Activated naive CD4-positive, alpha-beta T cell treated with anti-CD3 and anti-CD28 coated beads, Interleukin-2, amount 50 U/mL, for 72 hours (primary cell): ENCODE results near the gene SNX27. TPM values are rescaled to one million over a fixed set of nuclear protein-coding genes. Genes with fewer than 3 reads are reported as not detected.
"Not testable (repeated sequence)": the region's sequence is repeated elsewhere in the genome, so short reads cannot be mapped to it uniquely, and the experiment has no call there.

ENCODE experiments used
- ATAC-seq, 2 donors: fragments of 150-1000 bp; cut with Tn5 transposase; 2 replicates each; pipeline ENCODE4 v1.10.0; 2021; ENCODE audit warnings: mild to moderate bottlenecking in 2 of 2, moderate library complexity in 2 of 2
- DNase-seq, 2 donors: peaks; one replicate each; pipeline ENCODE4 v3.0.0; 2021 to 2022; ENCODE audit warnings: low spot score in 2 of 2
- H3K27ac Mint-ChIP-seq, 2 donors: one replicate each; pipeline ENCODE4 v1.8.0; 2022; ENCODE audit warnings: mild to moderate bottlenecking in 2 of 2, mixed read lengths in 2 of 2
- H3K36me3 Mint-ChIP-seq, 2 donors: one replicate each; pipeline ENCODE4 v1.8.0; 2022; ENCODE audit warnings: mixed read lengths in 2 of 2
- H3K9me3 Mint-ChIP-seq, 2 donors: one replicate each; pipeline ENCODE4 v1.8.0; 2022; ENCODE audit warnings: mixed read lengths in 2 of 2
- total RNA-seq, 2 donors: library from RNA; stranded (reverse); gene quantifications; one replicate each; pipeline ENCODE4 v1.2.3, GENCODE V29; 2022

Gene SNX27
- total RNA-seq, 2 donors from 2014 or later = 24.3 to 34.4 TPM

DNA sequence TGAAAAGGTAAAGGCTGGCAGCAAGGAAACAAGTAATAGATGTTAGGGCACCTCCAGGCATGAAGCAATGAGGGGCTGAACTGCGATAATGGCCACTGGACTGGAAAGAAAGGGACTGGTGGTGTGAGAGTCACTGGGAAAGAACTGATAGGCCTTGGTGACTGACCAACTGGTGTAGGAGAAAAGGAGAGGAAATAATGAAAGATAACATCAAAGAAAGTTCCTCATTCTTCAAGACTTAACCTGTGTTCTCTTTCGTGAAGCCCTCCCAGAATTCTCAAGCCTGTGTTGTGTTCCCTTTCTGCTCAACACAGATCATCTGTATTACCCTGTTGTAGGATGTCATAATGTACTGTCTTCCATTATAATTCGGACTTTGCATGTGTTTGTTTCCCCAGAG, 20.9 kb upstream of the SNX27 start:
- ATAC-seq (no peak), DNase-seq (no peak)
- H3K9me3 Mint-ChIP-seq = no peaks in the 10 kb centered on the region
- H3K36me3 Mint-ChIP-seq = no peaks in the 10 kb centered on the region
- no peak overlapping the region for H3K27ac Mint-ChIP-seq

DNA sequence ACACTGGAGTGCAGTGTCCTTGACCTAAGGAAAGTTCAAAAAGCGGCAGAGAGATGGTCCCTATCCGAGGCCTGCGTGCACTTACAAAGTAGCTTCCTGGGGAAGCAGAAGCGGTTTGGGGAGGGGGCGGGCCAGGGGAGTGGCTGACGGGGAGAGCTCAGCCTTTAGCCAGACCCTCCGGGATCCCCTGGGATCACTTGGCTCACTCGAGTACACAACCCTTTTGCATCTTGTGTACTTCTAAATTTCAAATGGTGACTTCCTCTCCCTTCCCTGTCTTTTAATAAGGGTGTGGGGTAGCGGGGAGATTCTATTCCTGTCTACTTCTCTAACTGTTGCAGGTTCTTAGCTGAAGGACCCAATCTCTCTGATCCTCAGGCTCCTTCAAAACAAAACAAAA, 18.1 kb upstream of the SNX27 start:
- Mint-ChIP-seq H3K9me3 (no peaks in the 10 kb centered on the region), H3K36me3 (no peaks in the 10 kb centered on the region), H3K27ac (no peak overlapping the region)
- DNase-seq (no peak), ATAC-seq (peak; percentile 19 to 55)

DNA sequence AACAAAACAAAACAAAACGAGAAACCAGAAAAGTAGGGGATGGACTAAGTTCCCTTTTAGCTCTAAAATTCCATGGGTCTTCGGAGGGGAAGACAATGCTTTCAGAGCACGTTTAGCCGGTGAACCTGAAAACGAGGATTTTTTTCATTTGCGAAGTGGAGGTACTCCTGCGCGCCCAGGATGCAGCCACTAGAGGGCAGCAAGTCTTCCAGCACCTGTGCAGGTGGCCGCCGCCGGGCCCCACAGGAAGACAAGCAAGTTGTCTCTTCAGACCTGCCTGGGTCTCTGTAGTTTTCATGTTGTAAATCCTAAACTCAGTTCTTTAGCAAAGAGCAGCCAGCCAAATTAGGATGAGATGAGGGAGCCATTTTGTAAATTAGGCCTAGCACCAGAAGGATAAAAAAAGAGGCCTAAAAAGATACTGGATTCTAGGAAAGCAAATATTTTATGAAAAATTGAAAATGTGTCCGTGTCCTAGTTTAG, 17.7 kb upstream of the SNX27 start:
- H3K27ac Mint-ChIP-seq = no peak overlapping the region

DNA sequence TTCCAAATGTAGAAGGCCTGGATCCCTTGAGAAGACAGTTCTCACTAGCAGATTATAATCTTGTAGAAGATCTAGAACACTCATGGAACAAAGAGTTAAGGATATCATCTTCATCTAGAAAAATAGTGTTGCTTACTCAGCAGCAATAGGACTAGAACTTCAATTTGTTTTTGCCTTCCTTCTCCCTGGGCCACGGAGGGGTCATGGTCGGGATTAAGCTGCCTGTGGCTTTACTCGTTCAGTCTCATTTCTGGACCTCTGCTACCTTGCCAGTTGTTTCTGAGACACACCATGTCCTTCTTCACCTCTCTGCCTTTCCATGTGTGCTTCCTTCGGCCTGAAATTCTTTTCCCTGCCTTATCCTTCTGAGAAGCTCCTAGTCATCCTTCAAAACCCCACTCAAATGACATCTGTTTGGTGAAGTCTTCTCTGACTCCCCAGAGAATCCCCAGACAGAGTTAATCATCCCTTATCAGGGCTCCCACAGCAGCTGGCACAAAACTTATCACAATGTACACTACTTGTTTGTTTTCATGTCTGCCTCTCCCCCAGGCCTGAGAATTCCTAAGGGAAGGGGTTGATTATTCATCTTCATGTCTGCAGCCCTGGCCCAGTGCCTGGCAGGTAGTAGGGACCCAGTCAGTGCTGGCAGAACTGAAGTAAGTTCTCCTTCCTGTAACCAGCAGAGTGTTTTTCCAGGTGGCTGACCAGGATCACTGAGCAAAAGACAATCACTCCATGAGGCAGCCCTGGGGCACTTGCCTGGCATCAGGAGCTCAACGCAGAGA, 15.5 kb upstream of the SNX27 start:
- H3K9me3 Mint-ChIP-seq = no peaks in the 10 kb centered on the region

More for the DNA sequence above, 17.7 kb upstream of the SNX27 start:
- Mint-ChIP-seq H3K9me3 (no peaks in the 10 kb centered on the region), H3K36me3 (no peaks in the 10 kb centered on the region)
- DNase-seq (peak; percentile 78 to 83), ATAC-seq (peak; percentile 98 to 99)

DNA sequence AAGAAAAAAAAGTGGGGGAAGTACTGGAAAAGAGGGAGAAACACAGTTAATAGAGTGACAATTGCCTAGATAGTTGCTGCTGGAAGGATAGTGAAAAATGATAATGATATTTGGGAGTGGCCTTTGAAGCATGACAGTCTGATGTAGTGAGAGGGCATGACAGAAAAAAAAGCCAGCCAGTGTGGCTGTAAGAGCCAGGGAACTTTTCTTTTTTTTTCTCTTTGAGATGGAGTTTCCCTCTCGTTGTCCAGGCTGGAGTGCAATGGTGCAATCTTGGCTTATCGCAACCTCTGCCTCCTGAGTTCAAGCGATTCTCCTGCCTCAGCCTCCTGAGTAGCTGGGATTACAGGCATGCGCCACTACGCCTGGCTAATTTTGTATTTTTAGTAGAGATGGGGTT, 9.3 kb upstream of the SNX27 start:
- H3K9me3 Mint-ChIP-seq = not testable (repeated sequence)

More for the DNA sequence above, 15.5 kb upstream of the SNX27 start:
- Mint-ChIP-seq H3K27ac (peak overlapping the region in 1 of 2 donors; percentile 19), H3K36me3 (no peaks in the 10 kb centered on the region)
- DNase-seq = no peak
- ATAC-seq = no peak

DNA sequence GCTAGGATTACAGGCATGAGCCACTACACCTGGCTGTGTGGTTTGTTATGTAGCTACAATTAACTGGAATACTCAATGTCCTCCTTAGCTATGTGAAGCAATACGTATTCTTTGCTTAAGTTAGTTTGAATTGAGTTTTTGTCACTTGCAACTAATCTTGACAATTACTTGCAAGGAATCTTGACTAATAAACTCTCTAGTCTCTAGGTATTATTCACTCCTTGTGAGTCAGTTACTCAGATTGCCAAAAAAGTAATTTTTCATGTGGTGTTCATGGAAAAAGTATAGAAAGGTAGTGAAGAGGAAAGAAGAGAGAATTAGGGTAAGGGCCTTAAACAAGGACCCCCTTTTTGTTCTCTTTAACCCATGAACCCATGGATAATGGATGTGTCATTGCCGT, 7.6 kb upstream of the SNX27 start:
- ATAC-seq (peak in 1 of 2 donors; percentile 32), DNase-seq (no peak)
- no peaks in the 10 kb centered on the region for H3K36me3 Mint-ChIP-seq
- H3K9me3 Mint-ChIP-seq = no peaks in the 10 kb centered on the region
- no peak overlapping the region for H3K27ac Mint-ChIP-seq

More for the DNA sequence above, 9.3 kb upstream of the SNX27 start:
- H3K27ac Mint-ChIP-seq, ATAC-seq, DNase-seq, H3K36me3 Mint-ChIP-seq: not testable (repeated sequence)

DNA sequence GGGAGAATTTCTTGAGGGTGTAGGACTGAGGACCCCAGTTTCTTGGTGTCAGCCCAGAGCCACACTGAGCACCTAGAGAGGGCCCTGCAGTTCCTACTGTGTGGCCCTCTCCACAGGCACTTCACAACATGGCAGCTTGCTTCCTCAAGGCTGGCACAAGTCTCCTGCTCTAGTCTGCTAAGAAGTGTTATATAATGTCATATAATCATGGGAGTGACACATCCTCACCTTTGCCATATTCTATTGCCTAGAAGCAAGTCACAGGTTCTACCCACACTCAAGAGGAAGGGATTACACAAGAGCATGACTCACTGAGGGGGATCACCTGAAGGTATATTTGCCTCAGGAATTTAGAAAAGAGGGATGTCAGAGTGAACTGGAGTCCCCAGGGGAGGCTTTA, 5.5 kb upstream of the SNX27 start:
- no peak overlapping the region for H3K27ac Mint-ChIP-seq
- ATAC-seq = peak; percentile 59 to 72
- DNase-seq = no peak
- peaks cover 0 to 2% of the 10 kb centered on the region in 2 donors for H3K36me3 Mint-ChIP-seq
- no peaks in the 10 kb centered on the region for H3K9me3 Mint-ChIP-seq

DNA sequence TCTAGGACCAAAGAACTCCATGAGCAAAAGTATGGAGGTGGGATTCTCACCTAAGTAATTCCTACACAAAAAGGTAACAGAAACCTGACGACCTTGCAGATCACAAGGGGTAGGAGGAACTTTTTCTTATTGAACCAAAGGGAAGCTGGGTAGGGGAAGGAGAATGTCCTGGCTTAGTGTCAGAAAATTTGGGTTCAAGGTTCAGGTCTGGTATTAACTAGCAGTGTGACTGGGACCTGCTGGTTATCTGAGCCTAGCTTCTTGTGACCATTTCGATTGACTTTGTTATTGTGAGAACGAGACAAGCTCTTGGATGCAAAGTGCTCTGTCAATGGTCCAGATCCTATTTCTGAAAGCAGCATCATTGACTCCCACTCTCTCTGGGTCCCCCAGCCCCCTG, 5.0 kb upstream of the SNX27 start:
- H3K9me3 Mint-ChIP-seq = no peaks in the 10 kb centered on the region
- no peak overlapping the region for H3K27ac Mint-ChIP-seq
- DNase-seq = no peak
- peaks cover 0 to 5% of the 10 kb centered on the region in 2 donors for H3K36me3 Mint-ChIP-seq
- ATAC-seq = no peak

DNA sequence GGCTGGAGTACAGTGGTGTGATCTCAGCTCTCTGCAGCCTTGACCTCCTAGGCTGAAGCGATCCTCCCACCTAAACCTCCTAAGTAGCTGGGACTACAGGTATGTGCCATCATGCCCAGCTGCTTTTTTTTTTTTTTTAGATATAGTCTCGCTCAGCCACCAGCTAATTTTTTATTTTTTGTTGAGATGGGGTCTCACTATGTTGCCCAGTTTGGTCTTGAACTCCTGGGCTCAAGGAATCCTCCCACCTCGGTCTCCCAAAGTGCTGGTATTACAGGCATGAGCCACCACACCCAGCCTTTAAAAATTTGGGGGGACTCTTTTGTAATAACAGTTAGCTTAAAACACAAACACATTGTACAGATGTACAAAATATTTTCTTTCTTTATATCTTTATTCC, 1.7 kb upstream of the SNX27 start:
- ATAC-seq (no peak), DNase-seq (no peak)
- peaks cover 11 to 15% of the 10 kb centered on the region in 2 donors for H3K36me3 Mint-ChIP-seq
- no peak overlapping the region for H3K27ac Mint-ChIP-seq
- no peaks in the 10 kb centered on the region for H3K9me3 Mint-ChIP-seq

DNA sequence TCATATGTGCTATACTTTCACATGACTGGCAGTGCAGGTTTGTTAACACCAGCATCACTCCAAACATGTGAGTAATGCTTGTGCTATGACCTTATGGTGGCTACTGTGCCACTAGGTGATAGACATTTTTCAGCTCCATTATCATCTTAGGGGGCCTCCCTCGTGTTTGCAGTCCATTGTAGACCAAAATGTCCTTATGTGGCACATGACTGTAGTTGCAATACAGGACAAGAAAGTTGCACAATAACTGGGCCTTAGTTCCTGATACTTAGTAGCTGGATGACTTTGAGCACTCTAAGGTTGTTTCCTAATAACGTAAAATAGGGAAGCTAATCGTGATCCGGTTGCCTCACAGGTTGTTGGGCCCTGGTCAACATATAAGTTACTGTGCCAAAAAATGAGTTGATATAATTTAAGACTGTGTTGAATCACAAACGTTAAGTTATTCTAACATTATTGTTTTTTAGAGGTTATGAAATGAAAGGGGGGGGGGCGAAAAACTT, 511 bp upstream of the SNX27 start:
- H3K36me3 Mint-ChIP-seq = peaks cover 11 to 15% of the 10 kb centered on the region in 2 donors
- peak in 1 of 2 donors; percentile 73 for ATAC-seq
- no peak for DNase-seq
- H3K9me3 Mint-ChIP-seq = no peaks in the 10 kb centered on the region
- peak overlapping the region; percentile 66 to 95 for H3K27ac Mint-ChIP-seq

DNA sequence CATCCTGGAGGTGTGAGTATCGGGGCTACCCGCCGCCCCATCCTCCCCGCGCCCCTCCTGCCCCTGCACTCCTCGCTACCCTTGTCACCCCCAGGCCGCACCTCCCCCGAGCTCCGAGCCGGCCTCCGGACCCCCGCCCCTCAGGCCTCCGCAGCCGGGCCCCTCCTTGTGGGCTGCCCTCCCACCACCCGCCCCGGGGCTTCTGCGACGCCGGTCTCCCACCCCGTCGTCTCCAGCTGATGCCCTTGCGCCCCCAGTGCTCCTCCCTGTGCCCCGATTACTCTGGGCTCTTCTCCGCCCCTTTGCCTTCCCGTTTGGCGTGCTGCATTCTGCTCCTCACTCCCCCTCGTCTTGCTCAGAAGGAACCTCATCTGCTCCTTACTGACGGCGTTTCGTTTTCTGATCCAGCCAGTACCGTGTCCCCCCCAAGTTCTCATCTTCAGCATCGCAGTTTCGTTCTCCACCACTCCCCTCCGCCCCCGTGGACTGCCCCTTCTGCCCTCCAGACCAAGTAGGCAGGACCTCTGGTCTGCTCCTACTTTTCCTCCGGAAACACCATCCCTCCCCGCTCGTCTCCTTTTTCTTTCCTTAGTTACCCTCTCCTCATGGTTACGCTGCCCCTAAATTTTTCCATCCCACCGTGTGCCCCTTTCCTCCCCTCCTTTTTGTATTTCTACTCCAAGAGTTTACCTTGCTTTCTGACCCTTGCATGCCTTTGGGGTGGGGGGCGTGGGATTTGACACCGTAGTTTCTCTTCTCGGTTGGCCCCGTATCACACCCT, 841 bp downstream of the SNX27 start:
- Mint-ChIP-seq H3K36me3 (peaks cover 11 to 15% of the 10 kb centered on the region in 2 donors), H3K27ac (peak overlapping the region; percentile 84 to 99), H3K9me3 (no peaks in the 10 kb centered on the region)
- ATAC-seq (peak; percentile 3 to 4), DNase-seq (peak; percentile 25 to 57)

DNA sequence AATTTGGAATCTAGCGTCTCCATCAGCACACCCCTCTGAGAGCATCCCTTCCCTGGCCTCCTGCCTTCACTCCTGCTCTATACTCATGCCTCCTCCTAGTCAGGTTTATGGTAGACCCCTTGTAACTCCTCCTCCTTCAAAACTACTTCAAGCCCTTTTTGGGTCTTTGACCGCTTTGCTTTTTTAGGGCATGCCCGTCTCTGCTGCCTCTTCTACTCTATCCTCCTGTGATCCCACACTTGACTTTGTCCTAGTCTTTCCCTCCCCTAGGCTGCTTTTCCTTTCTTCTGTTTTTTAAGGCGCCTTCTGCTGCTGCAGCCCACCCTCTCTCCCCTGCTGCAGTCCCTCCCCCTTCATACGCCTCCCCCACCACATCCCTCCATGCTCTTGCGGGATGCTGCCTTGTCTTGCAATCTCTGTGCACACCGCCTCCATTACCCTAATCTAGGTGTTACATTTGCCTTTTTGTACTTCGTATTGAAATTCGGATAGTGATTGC, 1.5 kb downstream of the SNX27 start:
- peaks cover 11 to 15% of the 10 kb centered on the region in 2 donors for H3K36me3 Mint-ChIP-seq
- H3K27ac Mint-ChIP-seq = peak overlapping the region; percentile 84 to 99
- ATAC-seq (no peak), DNase-seq (no peak)
- no peaks in the 10 kb centered on the region for H3K9me3 Mint-ChIP-seq

DNA sequence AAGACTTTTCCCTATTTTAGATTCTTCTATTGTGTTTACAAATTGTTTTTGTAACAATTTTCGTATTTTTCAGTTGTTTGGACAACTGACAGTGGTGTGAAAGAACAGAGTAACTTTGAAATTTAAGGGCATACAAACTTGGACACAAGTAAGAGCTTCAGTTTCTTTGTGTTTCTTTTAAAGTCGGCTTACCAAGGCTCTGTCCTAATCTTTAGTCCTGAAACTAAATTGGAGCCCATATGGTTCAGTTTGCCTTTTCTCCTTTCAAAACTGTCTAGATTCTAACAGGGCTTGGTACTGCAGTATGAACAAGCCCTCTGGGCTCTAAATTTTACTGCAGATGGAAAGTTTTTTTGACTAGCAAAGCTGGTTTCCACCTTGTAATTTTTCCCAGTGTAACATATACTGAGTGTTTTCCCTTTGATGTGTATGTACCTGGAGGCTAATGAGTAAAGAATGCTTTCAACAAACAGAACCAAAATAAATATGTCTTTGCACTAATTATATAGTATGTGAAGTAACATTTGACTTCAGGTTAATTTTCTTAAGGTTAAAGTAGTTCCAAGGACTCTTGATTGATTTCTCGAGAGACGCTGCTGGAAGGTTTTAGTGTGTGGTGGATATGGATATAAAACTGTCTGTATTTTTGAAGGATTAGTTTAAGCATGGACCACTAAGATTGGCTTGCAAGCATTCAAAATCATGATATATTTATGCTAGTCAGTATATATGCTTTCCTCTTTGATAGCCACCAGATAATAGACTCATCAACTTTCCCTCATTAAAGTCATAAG, 4.1 kb downstream of the SNX27 start:
- Mint-ChIP-seq H3K36me3 (peaks cover 11 to 15% of the 10 kb centered on the region in 2 donors), H3K9me3 (no peaks in the 10 kb centered on the region), H3K27ac (peak overlapping the region; percentile 23 to 48)
- no peak for DNase-seq
- ATAC-seq = no peak

DNA sequence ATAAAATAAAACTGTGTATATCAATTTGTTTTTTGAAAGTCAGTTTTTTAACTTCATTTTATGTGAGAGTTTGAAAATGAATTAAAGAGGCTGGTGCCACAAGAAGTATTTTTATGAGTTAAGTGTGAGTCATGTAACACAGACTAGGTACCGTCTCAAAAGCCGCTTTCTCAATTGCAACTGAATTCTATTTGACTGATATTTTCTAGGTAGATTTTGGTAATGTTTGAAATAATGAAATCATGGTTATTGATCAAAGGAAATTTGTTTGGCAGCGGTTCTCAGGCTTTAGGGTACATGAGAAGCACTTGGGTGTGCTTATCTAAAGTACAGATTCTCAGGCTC, 4.6 kb downstream of the SNX27 start:
- Mint-ChIP-seq H3K9me3 (no peaks in the 10 kb centered on the region), H3K27ac (peak overlapping the region; percentile 48 to 76), H3K36me3 (peaks cover 11 to 12% of the 10 kb centered on the region in 2 donors)
- DNase-seq (no peak), ATAC-seq (peak in 1 of 2 donors; percentile 45)

DNA sequence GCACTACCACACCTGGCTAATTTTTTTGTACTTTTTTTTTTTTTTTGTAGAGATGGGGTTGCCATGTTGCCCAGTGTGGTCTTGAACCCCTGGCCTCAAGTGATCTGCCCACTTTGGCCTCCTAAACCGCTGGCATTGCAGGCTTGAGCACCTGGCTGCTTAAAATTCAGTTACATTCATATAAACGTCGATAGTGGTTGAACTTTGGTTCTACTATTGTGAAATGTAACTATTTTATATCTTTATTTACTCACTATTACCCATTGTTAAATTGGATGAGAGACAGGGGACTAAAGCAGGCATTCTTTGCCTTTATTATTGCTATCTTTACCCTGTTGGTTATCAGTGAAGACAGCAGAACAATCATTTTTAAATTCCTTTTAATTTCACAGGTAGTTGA, 6.2 kb downstream of the SNX27 start:
- no peak for DNase-seq
- no peak for ATAC-seq
- Mint-ChIP-seq H3K36me3 (peaks cover 3 to 5% of the 10 kb centered on the region in 2 donors), H3K27ac (no peak overlapping the region), H3K9me3 (no peaks in the 10 kb centered on the region)

DNA sequence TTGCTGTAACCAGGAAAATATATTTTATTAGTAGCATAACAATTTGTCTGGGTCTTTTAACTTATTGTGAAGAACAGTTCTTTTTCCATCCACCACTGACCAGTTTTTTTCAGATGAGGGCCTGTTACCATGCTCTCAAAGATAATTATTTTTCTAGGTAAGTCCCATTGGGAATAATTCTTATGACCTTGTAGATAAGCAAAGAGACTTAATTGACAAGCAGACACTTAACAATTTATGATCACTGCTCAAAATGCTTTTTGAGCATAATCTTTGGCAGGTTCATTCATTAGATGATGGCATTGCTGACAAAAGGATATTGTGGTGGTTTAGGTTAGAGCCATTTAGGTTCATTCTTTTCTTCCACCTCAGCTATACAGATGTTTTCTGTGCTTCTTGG, 6.6 kb downstream of the SNX27 start:
- no peak for DNase-seq
- no peak overlapping the region for H3K27ac Mint-ChIP-seq
- peaks cover 0 to under 1% of the 10 kb centered on the region in 2 donors for H3K36me3 Mint-ChIP-seq
- no peaks in the 10 kb centered on the region for H3K9me3 Mint-ChIP-seq
- no peak for ATAC-seq
